A549 (cell line): ENCODE results near the gene GSK3B. TPM values are rescaled to one million over a fixed set of nuclear protein-coding genes. Genes with fewer than 3 reads are reported as not detected.

Experiments used
- ATAC-seq, 2 experiments: fragments of 200-7000 bp in 1 of 2; fragments of >200 bp in 1 of 2; cut with Nextera tagmentation in 1 of 2; cut with Tn5 transposase in 1 of 2; 3 replicates each; pipeline versions ENCODE4 v1.8.0 to v1.9.1; 2018 to 2020; ENCODE audit warnings: mild to moderate bottlenecking in 1 of 2, moderate library complexity in 1 of 2
- CTCF ChIA-PET: fragments of 300-600 bp; sonication (Branson Sonifier 250); formaldehyde crosslinking; extraction: SDS; loops from one replicate; lab custom pipeline; 2021; ENCODE audit warnings: antibody characterized with exemption, inconsistent platforms; lab: Yijun Ruan, JAX
- POLR2A ChIA-PET: fragments of 350-600 bp; formaldehyde crosslinking; extraction: SDS; loops from one replicate; lab custom pipeline; 2021; ENCODE audit warnings: antibody characterized with exemption, inconsistent platforms; lab: Yijun Ruan, JAX
- DNase-seq, 2 experiments: peaks; one replicate each; pipeline versions ENCODE4 v3.0.0 to v3.0.0-alpha.2; 2011 to 2016; ENCODE audit warnings: low read depth in 1 of 2, low spot score in 1 of 2
- FAIRE-seq: peaks from 2 replicates; lab custom pipeline; 2011; peaks lifted over from hg19 to GRCh38; lab: Jason Lieb, UNC
- H3K27ac ChIP-seq, 2 experiments: fragments of >200 bp; sonication (Bioruptor Twin); formaldehyde crosslinking; 3 replicates each; pipeline ENCODE4 v1.5.1; 2016 to 2017
- H3K4me1 ChIP-seq: fragments of >200 bp; sonication (Bioruptor Twin); formaldehyde crosslinking; 3 replicates; pipeline ENCODE4 v1.6.1; 2016
- H3K4me2 ChIP-seq: fragments of >200 bp; sonication (Bioruptor Twin); formaldehyde crosslinking; 3 replicates; pipeline ENCODE4 v1.6.1; 2016
- H3K4me3 ChIP-seq: fragments of >200 bp; sonication (Bioruptor Twin); formaldehyde crosslinking; 3 replicates; pipeline ENCODE4 v1.5.1; 2016
- H3K9me3 ChIP-seq: fragments of >200 bp; sonication (Bioruptor Twin); formaldehyde crosslinking; 3 replicates; pipeline ENCODE4 v1.6.1; 2016
- CBX8 ChIP-seq: fragments of 200-600 bp; sonication (generic); IDR thresholded peaks from 2 replicates; pipeline ENCODE4 v1.6.1; 2016
- CHD2 ChIP-seq: fragments of 150-350 bp; IDR thresholded peaks from 2 replicates; pipeline ENCODE4 v1.6.1; 2014; ENCODE audit warnings: low read length; ENCODE audit not compliant: partially characterized antibody
- CHD4 ChIP-seq: fragments of 200-600 bp; sonication (generic); IDR thresholded peaks from 2 replicates; pipeline ENCODE4 v1.6.1; 2016; ENCODE audit warnings: antibody characterized with exemption, mild to moderate bottlenecking, borderline replicate concordance
- EHMT2 ChIP-seq: fragments of 200-600 bp; sonication (generic); IDR thresholded peaks from 2 replicates; pipeline ENCODE4 v1.6.1; 2016; ENCODE audit warnings: antibody characterized with exemption, low read depth, mild to moderate bottlenecking, moderate library complexity
- FOSB ChIP-seq: fragments of 250-450 bp; sonication (Bioruptor Pico); IDR thresholded peaks from 2 replicates; pipeline ENCODE4 v1.5.0; 2020; ENCODE audit warnings: mild to moderate bottlenecking, moderate library complexity
- HDAC2 ChIP-seq: fragments of 200-600 bp; sonication (generic); IDR thresholded peaks from 2 replicates; pipeline ENCODE4 v1.6.1; 2016
- HOXB13 ChIP-seq: fragments of 250-450 bp; sonication (Bioruptor Pico); IDR thresholded peaks from 2 replicates; pipeline ENCODE4 v1.5.0; 2020; ENCODE audit warnings: low read depth, mild to moderate bottlenecking, moderate library complexity
- JUN ChIP-seq, 2 experiments: fragments of >200 bp; sonication (Bioruptor Twin); formaldehyde crosslinking; IDR thresholded peaks; 2 replicates in 1 of 2; 3 replicates in 1 of 2; pipeline ENCODE4 v1.6.1; 2016 to 2017
- JUNB ChIP-seq: fragments of >200 bp; sonication (Bioruptor Twin); formaldehyde crosslinking; IDR thresholded peaks from 2 replicates; pipeline ENCODE4 v1.6.1; 2016
- NPAS2 ChIP-seq: fragments of 250-450 bp; sonication (Bioruptor Pico); IDR thresholded peaks from 2 replicates; pipeline ENCODE4 v1.8.0; 2022; ENCODE audit warnings: mild to moderate bottlenecking, moderate library complexity, borderline replicate concordance
- PHF8 ChIP-seq: fragments of 200-600 bp; sonication (generic); IDR thresholded peaks from 2 replicates; pipeline ENCODE4 v1.6.1; 2016; ENCODE audit warnings: low read depth, mild to moderate bottlenecking, antibody characterized with exemption, moderate library complexity, borderline replicate concordance
- POLR2AphosphoS2 ChIP-seq: conservative IDR thresholded peaks from 2 replicates; pipeline ENCODE4 v1.6.1; 2012; ENCODE audit warnings: low read length, improper control_type of control experiment, inconsistent platforms
- RAD21 ChIP-seq, 2 experiments: fragments of >200 bp in 1 of 2; sonication (Bioruptor Twin) in 1 of 2; formaldehyde crosslinking in 1 of 2; IDR thresholded peaks in 1 of 2; conservative IDR thresholded peaks in 1 of 2; 2 replicates in 1 of 2; 3 replicates in 1 of 2; pipeline ENCODE4 v1.6.1; 2012 to 2018; ENCODE audit warnings: inconsistent platforms in 1 of 2
- RFX5 ChIP-seq: fragments of 450-650 bp; IDR thresholded peaks from 2 replicates; pipeline ENCODE4 v1.7.1; 2014; ENCODE audit warnings: antibody characterized with exemption, mild to moderate bottlenecking, moderate library complexity
- RNF2 ChIP-seq: fragments of 200-600 bp; sonication (generic); IDR thresholded peaks from 2 replicates; pipeline ENCODE4 v1.6.1; 2016; ENCODE audit warnings: low read depth, mild to moderate bottlenecking, antibody characterized with exemption, moderate library complexity, borderline replicate concordance
- SMC3 ChIP-seq: fragments of >200 bp; sonication (Bioruptor Twin); formaldehyde crosslinking; IDR thresholded peaks from 3 replicates; pipeline ENCODE4 v1.6.1; 2018; ENCODE audit warnings: inconsistent platforms
- ZC3H11A ChIP-seq: fragments of 450-650 bp; IDR thresholded peaks from 2 replicates; pipeline ENCODE4 v1.6.1; 2014; ENCODE audit warnings: antibody characterized with exemption, mild to moderate bottlenecking
- ZFP36 ChIP-seq: fragments of 450-650 bp; IDR thresholded peaks from 2 replicates; pipeline ENCODE4 v1.6.1; 2014; ENCODE audit warnings: borderline replicate concordance; ENCODE audit not compliant: partially characterized antibody
- ZNF302 ChIP-seq: fragments of 250-450 bp; sonication (Bioruptor Pico); IDR thresholded peaks from 2 replicates; pipeline ENCODE4 v1.9.0; 2021; ENCODE audit warnings: inconsistent platforms, mild to moderate bottlenecking, moderate library complexity
- WGBS: methylation state at CpG from one replicate; pipeline ENCODE4 v1.1.6; 2017; ENCODE audit errors: missing lambda C conversion rate; 5-methylcytosine and 5-hydroxymethylcytosine counted together
- polyA plus RNA-seq, 4 experiments: library from polyadenylated mRNA; depleted of rRNA in 3 of 4; stranded (reverse); fragments of >200 nt; fragmentation: RNase III in 1 of 4; extraction: RNeasy Plus Mini Kit Qiagen cat#74134 plus additional on column Dnase treatment in 1 of 4; gene quantifications; 2 replicates in 3 of 4; 3 replicates in 1 of 4; pipeline ENCODE4 v1.2.3, GENCODE V29; 2011 to 2017
- TF ChIP-seq, protein P1 (sequence below): fragments of 150-350 bp; IDR thresholded peaks from 2 replicates; pipeline ENCODE4 v1.6.1; 2014; ENCODE audit warnings: low read depth, mild to moderate bottlenecking, low read length
- TF ChIP-seq, protein P2 (sequence below): fragments of >200 bp; sonication (Bioruptor Twin); formaldehyde crosslinking; IDR thresholded peaks from 3 replicates; pipeline ENCODE4 v1.5.1; 2016
- TF ChIP-seq, protein P3 (sequence below): IDR thresholded peaks from 2 replicates; pipeline ENCODE4 v1.6.1; 2012

The GSK3B gene
- polyA plus RNA-seq, 2 of the 4 experiments (the other 2 are of a cell fraction), result 30.0 to 49.8 TPM

DNA sequence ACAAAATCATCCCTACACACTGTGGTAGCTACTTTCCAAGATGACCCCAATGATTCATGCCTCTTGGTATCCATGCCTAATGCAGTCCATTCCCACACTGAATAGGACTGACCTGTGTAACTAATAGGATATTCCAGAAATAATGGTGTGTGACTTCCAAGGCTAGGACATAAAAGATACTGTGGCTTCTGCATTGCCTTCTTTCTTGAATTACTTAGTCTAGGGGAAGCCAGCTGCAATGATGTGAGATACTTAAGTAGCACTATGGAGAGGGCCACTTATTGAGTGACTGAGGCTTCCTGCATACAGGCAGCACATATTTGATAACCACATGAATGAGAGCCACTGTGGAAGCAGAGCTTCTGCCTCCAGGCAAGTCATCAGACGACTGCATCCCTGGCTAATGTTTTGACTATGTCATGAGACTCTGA, 262.3 kb downstream of the GSK3B start:
- ChIA-PET POLR2A (no interaction called here), CTCF (interaction anchor here (0.7 to 2.1 kb wide), 6 partner anchors 10 to 352 kb away, joined by 3 to 6 read pairs (median 4); no protein-coding TSS in a partner anchor)
- Histone ChIP-seq H3K27ac (no peak overlapping the region), H3K4me2 (0 out of 3 replicates have a peak overlapping the region, but pooled peaks have one; percentile 22), H3K4me3 (no peak overlapping the region), H3K4me1 (peaks cover 17% of the 10 kb centered on the region), H3K9me3 (no peaks in the 10 kb centered on the region)
- ATAC-seq (peak; percentile 54 to 65; a peak in 5 of 6 replicates), DNase-seq (no peak), FAIRE-seq (no peak)
- WGBS, result 25% methylated on average over 1 of the region's 1 CpG
- TF ChIP-seq NPAS2, result no peak
- TF ChIP-seq, protein P1, sequence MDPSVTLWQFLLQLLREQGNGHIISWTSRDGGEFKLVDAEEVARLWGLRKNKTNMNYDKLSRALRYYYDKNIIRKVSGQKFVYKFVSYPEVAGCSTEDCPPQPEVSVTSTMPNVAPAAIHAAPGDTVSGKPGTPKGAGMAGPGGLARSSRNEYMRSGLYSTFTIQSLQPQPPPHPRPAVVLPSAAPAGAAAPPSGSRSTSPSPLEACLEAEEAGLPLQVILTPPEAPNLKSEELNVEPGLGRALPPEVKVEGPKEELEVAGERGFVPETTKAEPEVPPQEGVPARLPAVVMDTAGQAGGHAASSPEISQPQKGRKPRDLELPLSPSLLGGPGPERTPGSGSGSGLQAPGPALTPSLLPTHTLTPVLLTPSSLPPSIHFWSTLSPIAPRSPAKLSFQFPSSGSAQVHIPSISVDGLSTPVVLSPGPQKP, result no peak
- no peak for TF ChIP-seq HOXB13 (CRISPR knock-in tag)
- TF ChIP-seq EHMT2, result no peak
- no peak for TF ChIP-seq FOSB (CRISPR knock-in tag)
- no peak for TF ChIP-seq JUNB
- TF ChIP-seq CBX8, result no peak
- TF ChIP-seq HDAC2, result no peak
- no peak for TF ChIP-seq CHD2
- TF ChIP-seq RNF2, result no peak
- no peak for TF ChIP-seq CHD4

DNA sequence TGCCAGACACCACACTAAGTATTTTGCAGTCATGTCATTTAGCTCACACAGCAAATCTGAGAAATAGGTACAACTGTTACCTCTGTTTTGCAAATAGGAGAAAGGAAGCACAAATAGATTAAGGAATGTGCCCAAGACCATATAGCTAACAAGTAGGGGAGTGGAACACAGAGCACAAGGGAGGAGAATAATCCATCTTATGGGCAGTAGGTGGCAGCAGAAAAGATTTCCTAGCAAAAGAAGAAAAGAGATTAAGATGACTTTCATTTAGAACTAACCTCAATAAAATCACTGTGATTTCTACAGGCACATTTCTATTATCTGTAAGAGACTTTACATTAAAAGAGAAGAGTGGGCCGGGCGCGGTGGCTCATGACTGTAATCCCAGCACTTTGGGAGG, 263.2 kb downstream of the GSK3B start:
- 98% methylated on average over 3 of the region's 3 CpGs for WGBS
- ATAC-seq (peak in 1 of 2 experiments; percentile 72; a peak in 2 of 6 replicates), DNase-seq (peak in 1 of 2 experiments; percentile 15), FAIRE-seq (no peak)
- H3K4me3 ChIP-seq, result no peak overlapping the region
- H3K9me3 ChIP-seq, result no peaks in the 10 kb centered on the region
- TF ChIP-seq PHF8, result no peak
- no peak for TF ChIP-seq ZNF302 (CRISPR knock-in tag)
- TF ChIP-seq, protein P2, sequence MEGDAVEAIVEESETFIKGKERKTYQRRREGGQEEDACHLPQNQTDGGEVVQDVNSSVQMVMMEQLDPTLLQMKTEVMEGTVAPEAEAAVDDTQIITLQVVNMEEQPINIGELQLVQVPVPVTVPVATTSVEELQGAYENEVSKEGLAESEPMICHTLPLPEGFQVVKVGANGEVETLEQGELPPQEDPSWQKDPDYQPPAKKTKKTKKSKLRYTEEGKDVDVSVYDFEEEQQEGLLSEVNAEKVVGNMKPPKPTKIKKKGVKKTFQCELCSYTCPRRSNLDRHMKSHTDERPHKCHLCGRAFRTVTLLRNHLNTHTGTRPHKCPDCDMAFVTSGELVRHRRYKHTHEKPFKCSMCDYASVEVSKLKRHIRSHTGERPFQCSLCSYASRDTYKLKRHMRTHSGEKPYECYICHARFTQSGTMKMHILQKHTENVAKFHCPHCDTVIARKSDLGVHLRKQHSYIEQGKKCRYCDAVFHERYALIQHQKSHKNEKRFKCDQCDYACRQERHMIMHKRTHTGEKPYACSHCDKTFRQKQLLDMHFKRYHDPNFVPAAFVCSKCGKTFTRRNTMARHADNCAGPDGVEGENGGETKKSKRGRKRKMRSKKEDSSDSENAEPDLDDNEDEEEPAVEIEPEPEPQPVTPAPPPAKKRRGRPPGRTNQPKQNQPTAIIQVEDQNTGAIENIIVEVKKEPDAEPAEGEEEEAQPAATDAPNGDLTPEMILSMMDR, result peak; percentile 36
- no peak for TF ChIP-seq RNF2
- TF ChIP-seq RAD21 (conservative IDR thresholded peaks at IDR 0.05 in 1 of 2, IDR thresholded peaks at IDR 0.05 in 1 of 2), result peak in 1 of 2 experiments; percentile 22; a peak in 1 of 5 replicates
- TF ChIP-seq JUN (IDR thresholded peaks at IDR 0.05), result no peak
- TF ChIP-seq, protein P3, sequence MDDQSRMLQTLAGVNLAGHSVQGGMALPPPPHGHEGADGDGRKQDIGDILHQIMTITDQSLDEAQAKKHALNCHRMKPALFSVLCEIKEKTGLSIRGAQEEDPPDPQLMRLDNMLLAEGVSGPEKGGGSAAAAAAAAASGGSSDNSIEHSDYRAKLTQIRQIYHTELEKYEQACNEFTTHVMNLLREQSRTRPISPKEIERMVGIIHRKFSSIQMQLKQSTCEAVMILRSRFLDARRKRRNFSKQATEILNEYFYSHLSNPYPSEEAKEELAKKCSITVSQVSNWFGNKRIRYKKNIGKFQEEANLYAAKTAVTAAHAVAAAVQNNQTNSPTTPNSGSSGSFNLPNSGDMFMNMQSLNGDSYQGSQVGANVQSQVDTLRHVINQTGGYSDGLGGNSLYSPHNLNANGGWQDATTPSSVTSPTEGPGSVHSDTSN, result no peak
- TF ChIP-seq HDAC2, result no peak
- TF ChIP-seq RFX5, result no peak
- TF ChIP-seq ZC3H11A, result no peak
- TF ChIP-seq POLR2AphosphoS2, result no peak
- TF ChIP-seq SMC3, result no peak
- TF ChIP-seq ZFP36, result no peak
- TF ChIP-seq CHD4, result no peak
- no peak overlapping the region for H3K27ac ChIP-seq
- H3K4me1 ChIP-seq, result peaks cover 17% of the 10 kb centered on the region
- POLR2A ChIA-PET, result no interaction called here
- CTCF ChIA-PET, result interaction anchor here (0.5 to 2.1 kb wide), 10 partner anchors 9 to 353 kb away, joined by 3 to 6 read pairs (median 4); no protein-coding TSS in a partner anchor
- no peak overlapping the region for H3K4me2 ChIP-seq
